ENCODE measurements around the gene COL16A1.

The COL16A1 gene

DNA sequence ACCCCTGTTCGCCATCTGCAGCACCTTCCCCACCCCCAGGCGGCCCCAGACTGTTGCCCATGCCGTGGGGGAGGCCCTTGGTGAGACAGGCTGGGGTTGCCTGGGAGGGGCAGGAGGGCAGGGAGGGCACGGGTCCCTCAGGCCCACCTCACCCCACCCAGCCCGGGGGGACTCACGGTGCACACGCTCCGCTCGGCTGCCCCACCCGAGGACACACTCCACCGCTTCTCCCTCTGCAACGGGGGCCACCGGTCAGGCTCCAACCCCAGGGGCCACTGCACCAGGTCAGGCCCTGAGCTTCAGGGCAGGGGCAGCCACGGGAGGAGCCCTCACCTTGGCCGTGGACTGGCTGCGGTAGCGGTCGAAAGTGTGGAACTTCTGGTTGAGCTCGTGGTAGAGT is 24.0 kb upstream of the COL16A1 start:
- Histone ChIP-seq H3K36me3 (replicated peaks; ENCODE audit: insufficient read depth, low read length) (no peaks in the 10 kb centered on the region), H3K9ac (ENCODE audit: low read length) (no peak overlapping the region), H3K9me2 (replicated peaks; ENCODE audit: insufficient read depth, low read length) (no peaks in the 10 kb centered on the region), H2AFZ (ENCODE audit: low read length) (no peak overlapping the region), H3K4me2 (ENCODE audit: low read depth, low read length) (no peak overlapping the region), H3K4me3 (ENCODE audit: low read length) (no peak overlapping the region), H3K27ac (ENCODE audit: low read length) (no peak overlapping the region), H3K4me1 (ENCODE audit: low read length) (no peaks in the 10 kb centered on the region), H3K9me3 (replicated peaks; ENCODE audit: insufficient read depth, low read length) (no peaks in the 10 kb centered on the region), H3K79me2 (ENCODE audit: low read length) (no peaks in the 10 kb centered on the region), H4K20me1 (ENCODE audit: insufficient read depth, low read length) (no peaks in the 10 kb centered on the region), H3K27me3 (replicated peaks; ENCODE audit: insufficient read depth, low read length) (no peaks in the 10 kb centered on the region), H3F3A (ENCODE audit: insufficient read depth, low read length) (no peaks in the 10 kb centered on the region)
- TF ChIP-seq EZH2phosphoT487 (IDR thresholded peaks at IDR 0.05; ENCODE audit: low read length): no peak
- no peak for TF ChIP-seq EZH2 (optimal IDR thresholded peaks at IDR 0.05; ENCODE audit: low read depth, low read length)
- TF ChIP-seq, protein P1, sequence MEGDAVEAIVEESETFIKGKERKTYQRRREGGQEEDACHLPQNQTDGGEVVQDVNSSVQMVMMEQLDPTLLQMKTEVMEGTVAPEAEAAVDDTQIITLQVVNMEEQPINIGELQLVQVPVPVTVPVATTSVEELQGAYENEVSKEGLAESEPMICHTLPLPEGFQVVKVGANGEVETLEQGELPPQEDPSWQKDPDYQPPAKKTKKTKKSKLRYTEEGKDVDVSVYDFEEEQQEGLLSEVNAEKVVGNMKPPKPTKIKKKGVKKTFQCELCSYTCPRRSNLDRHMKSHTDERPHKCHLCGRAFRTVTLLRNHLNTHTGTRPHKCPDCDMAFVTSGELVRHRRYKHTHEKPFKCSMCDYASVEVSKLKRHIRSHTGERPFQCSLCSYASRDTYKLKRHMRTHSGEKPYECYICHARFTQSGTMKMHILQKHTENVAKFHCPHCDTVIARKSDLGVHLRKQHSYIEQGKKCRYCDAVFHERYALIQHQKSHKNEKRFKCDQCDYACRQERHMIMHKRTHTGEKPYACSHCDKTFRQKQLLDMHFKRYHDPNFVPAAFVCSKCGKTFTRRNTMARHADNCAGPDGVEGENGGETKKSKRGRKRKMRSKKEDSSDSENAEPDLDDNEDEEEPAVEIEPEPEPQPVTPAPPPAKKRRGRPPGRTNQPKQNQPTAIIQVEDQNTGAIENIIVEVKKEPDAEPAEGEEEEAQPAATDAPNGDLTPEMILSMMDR (IDR thresholded peaks at IDR 0.05; ENCODE audit: low read length): no peak
- no peak for DNase-seq

DNA sequence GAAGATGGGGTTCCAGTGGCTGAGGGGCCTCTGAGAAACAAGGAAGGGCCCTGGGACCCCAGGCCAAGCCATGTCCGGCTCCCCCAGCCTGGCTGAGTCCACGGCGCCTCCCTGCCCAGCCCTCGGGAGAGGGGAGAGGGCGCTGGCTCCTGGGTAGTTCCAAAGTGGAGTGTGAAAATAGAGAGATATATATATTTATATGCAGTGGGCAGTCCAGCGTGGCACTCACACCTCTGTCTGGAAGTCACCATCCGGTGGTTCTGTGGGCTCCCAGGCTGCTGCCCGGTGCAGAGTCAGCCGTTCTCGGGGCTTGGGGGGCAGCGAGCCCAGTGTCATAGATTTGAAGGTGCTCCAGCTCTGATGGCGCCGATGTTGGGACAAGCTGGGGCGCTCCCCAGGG is 23.4 kb upstream of the COL16A1 start:
- no peaks in the 10 kb centered on the region for H4K20me1 ChIP-seq (ENCODE audit: insufficient read depth, low read length)

GRCh38 chr1:31726715-31727114 is 22.9 kb upstream of the COL16A1 start:
- H3F3A ChIP-seq (ENCODE audit: insufficient read depth, low read length): no peaks in the 10 kb centered on the region
- no peak overlapping the region for H2AFZ ChIP-seq (ENCODE audit: low read length)
- H3K79me2 ChIP-seq (ENCODE audit: low read length): no peaks in the 10 kb centered on the region
- H3K4me2 ChIP-seq (ENCODE audit: low read depth, low read length): no peak overlapping the region
- no peak for TF ChIP-seq EZH2 (optimal IDR thresholded peaks at IDR 0.05; ENCODE audit: low read depth, low read length)
- no peak overlapping the region for H3K4me3 ChIP-seq (ENCODE audit: low read length)
- H3K9ac ChIP-seq (ENCODE audit: low read length): no peak overlapping the region
- no peak overlapping the region for H3K27ac ChIP-seq (ENCODE audit: low read length)
- no peaks in the 10 kb centered on the region for H3K36me3 ChIP-seq (replicated peaks; ENCODE audit: insufficient read depth, low read length)
- H4K20me1 ChIP-seq (ENCODE audit: insufficient read depth, low read length): no peaks in the 10 kb centered on the region
- H3K9me3 ChIP-seq (replicated peaks; ENCODE audit: insufficient read depth, low read length): no peaks in the 10 kb centered on the region
- no peaks in the 10 kb centered on the region for H3K9me2 ChIP-seq (replicated peaks; ENCODE audit: insufficient read depth, low read length)
- no peaks in the 10 kb centered on the region; the same call in 1 of the 2 replicates for H3K27me3 ChIP-seq (replicated peaks; ENCODE audit: insufficient read depth, low read length)
- DNase-seq: no peak
- H3K4me1 ChIP-seq (ENCODE audit: low read length): no peaks in the 10 kb centered on the region

More for the DNA sequence above, 23.4 kb upstream of the COL16A1 start:
- Histone ChIP-seq H3K9me2 (replicated peaks; ENCODE audit: insufficient read depth, low read length) (no peaks in the 10 kb centered on the region), H3K27ac (ENCODE audit: low read length) (no peak overlapping the region), H3K4me3 (ENCODE audit: low read length) (no peak overlapping the region), H3K4me2 (ENCODE audit: low read depth, low read length) (no peak overlapping the region), H2AFZ (ENCODE audit: low read length) (no peak overlapping the region), H3K36me3 (replicated peaks; ENCODE audit: insufficient read depth, low read length) (no peaks in the 10 kb centered on the region), H3K27me3 (replicated peaks; ENCODE audit: insufficient read depth, low read length) (no peaks in the 10 kb centered on the region), H3F3A (ENCODE audit: insufficient read depth, low read length) (no peaks in the 10 kb centered on the region), H3K9ac (ENCODE audit: low read length) (no peak overlapping the region), H3K9me3 (replicated peaks; ENCODE audit: insufficient read depth, low read length) (no peaks in the 10 kb centered on the region), H3K79me2 (ENCODE audit: low read length) (no peaks in the 10 kb centered on the region), H3K4me1 (ENCODE audit: low read length) (no peaks in the 10 kb centered on the region)
- no peak for DNase-seq
- TF ChIP-seq EZH2 (optimal IDR thresholded peaks at IDR 0.05; ENCODE audit: low read depth, low read length) (no peak), EZH2phosphoT487 (IDR thresholded peaks at IDR 0.05; ENCODE audit: low read length) (no peak)

DNA sequence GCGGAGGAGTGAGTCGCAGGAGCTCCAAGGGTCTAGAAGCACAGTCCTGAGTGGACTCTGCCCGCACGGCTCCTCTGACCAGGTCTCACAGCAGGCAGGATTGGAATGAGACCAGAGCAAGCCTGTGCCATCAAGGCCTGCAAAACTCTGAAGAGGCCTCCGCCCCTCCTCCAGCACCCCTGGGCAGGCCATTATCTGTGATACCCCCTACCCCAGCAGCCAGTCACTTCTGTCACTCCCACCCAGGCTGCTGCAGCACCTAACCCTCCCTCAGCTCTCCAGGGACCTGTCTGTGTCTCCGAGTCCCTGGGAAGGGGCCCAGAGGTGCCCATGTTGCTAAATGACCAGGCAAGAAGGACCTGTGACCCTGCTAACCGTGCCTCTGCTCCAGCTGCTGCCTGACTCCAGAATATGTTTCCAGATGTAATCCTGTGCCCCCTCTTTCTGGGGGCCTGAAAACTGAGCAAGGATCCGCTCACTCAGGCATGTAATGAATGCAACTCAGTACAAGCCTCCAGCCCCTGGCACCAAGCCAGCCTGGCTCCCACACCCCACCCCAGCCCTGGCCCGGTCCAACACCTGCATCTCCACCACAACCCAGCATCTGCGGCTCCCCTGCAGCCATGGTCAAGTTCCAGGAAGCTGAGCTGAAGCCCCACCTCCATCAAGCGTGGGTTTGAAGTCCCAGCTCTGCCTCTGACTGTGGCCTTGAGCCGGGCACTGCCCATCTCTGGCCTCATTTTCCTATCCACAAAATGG is 22.1 kb upstream of the COL16A1 start:
- H3K36me3 ChIP-seq (replicated peaks; ENCODE audit: insufficient read depth, low read length): no peaks in the 10 kb centered on the region
- no peak overlapping the region for H3K27ac ChIP-seq (ENCODE audit: low read length)
- no peak overlapping the region for H3K9ac ChIP-seq (ENCODE audit: low read length)
- H3K9me3 ChIP-seq (replicated peaks; ENCODE audit: insufficient read depth, low read length): no peaks in the 10 kb centered on the region
- H3K4me3 ChIP-seq (ENCODE audit: low read length): no peak overlapping the region
- no peak overlapping the region for H3K4me2 ChIP-seq (ENCODE audit: low read depth, low read length)
- no peaks in the 10 kb centered on the region for H4K20me1 ChIP-seq (ENCODE audit: insufficient read depth, low read length)
- peaks cover 4% of the 10 kb centered on the region for H3K27me3 ChIP-seq (replicated peaks; ENCODE audit: insufficient read depth, low read length)
- H3F3A ChIP-seq (ENCODE audit: insufficient read depth, low read length): no peaks in the 10 kb centered on the region
- H2AFZ ChIP-seq (ENCODE audit: low read length): no peak overlapping the region
- TF ChIP-seq EZH2phosphoT487 (IDR thresholded peaks at IDR 0.05; ENCODE audit: low read length) (no peak), EZH2 (optimal IDR thresholded peaks at IDR 0.05; ENCODE audit: low read depth, low read length) (no peak)
- TF ChIP-seq, protein P1 (IDR thresholded peaks at IDR 0.05; ENCODE audit: low read length): no peak
- no peaks in the 10 kb centered on the region for H3K4me1 ChIP-seq (ENCODE audit: low read length)
- no peaks in the 10 kb centered on the region for H3K9me2 ChIP-seq (replicated peaks; ENCODE audit: insufficient read depth, low read length)
- DNase-seq: peak; percentile 42
- H3K79me2 ChIP-seq (ENCODE audit: low read length): no peaks in the 10 kb centered on the region

Data from MM.1S (cell line).